ENCODE data around the gene MAML3. TPM values are rescaled to one million over a fixed set of nuclear protein-coding genes. Genes with fewer than 3 reads are reported as not detected.
A peak's percentile ranks its signal among the peaks of the same experiment; 100 is the strongest.

MAML3 gene
- polyA plus RNA-seq, 2 donors, result 3.7 to 3.8 TPM

DNA sequence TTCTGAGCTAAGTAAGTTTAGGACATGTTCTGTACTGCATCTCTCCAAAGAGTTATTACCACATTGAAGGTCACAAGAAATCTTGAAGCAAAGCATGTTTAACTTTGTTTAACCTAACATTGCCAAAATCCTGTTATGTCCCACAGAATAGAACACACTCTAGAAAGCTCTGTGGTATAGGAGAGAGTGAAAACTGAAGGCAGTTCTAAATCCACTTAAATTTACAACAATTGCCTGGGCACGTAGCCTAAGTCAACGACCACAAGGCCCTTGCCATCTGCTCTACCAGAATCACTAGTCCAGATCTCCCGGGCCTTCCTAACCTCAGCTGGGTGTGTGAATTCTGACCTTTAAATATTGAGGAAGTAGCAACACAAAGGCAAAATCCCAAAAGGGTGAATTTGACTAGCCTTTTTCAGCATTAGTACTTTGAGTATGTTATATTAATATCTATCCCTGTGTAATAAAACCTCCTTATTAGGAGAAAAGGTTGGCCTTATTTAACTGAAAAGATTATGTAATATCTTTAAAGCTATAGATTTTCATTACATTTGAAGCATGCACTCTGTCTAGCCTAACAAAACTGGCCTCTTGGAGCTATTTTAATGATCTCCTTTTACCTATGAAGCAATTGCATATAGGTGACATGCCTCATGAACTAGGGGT, 4.5 kb upstream of the MAML3 start:
- no peaks in the 10 kb centered on the region for H3K27me3 ChIP-seq (ENCODE audit: control insufficient read depth in 1 of 2, insufficient read depth in 2 of 2, low read length in 2 of 2)
- H3K9me3 ChIP-seq (ENCODE audit: control insufficient read depth in 2 of 2, insufficient read depth in 1 of 2, low read depth in 1 of 2, low read length in 1 of 2), result no peaks in the 10 kb centered on the region
- no peak overlapping the region for H3K4me3 ChIP-seq (ENCODE audit: low read depth in 1 of 2, low read length in 2 of 2)
- no peaks in the 10 kb centered on the region for H3K36me3 ChIP-seq (ENCODE audit: control insufficient read depth in 2 of 2, insufficient read depth in 2 of 2, low read length in 1 of 2)
- peak overlapping the region; percentile 19 to 66 for H3K27ac ChIP-seq (ENCODE audit: low read depth in 2 of 2, low read length in 1 of 2)
- H3K4me1 ChIP-seq (ENCODE audit: control insufficient read depth in 2 of 2, insufficient read depth in 2 of 2, low read length in 1 of 2), result no peaks in the 10 kb centered on the region
- WGBS, 2 donors, result 23% methylated on average over 3 of the region's 3 CpGs

DNA sequence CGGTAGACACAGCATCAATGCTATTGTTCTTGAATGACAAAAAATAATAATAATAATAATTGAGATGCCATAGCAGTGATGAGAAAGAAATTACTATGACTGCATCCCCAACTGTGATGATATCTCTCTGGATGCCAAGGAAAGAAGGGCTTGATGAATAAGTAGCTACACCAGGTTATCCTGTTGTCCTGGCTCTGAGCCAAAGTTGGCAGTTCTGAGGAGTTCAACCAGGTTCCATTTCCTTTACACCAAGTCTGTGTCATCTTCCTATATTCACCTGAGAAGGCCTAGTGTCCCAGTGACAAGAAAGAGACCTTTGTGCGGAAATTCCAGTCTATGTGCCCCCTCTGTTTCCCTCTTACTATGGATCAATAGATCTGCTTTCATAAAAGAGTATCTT, 3.4 kb upstream of the MAML3 start:
- Histone ChIP-seq H3K4me1 (ENCODE audit: control insufficient read depth in 2 of 2, insufficient read depth in 2 of 2, low read length in 1 of 2) (no peaks in the 10 kb centered on the region), H3K36me3 (ENCODE audit: control insufficient read depth in 2 of 2, insufficient read depth in 2 of 2, low read length in 1 of 2) (no peaks in the 10 kb centered on the region), H3K27me3 (ENCODE audit: control insufficient read depth in 1 of 2, insufficient read depth in 2 of 2, low read length in 2 of 2) (no peaks in the 10 kb centered on the region), H3K4me3 (ENCODE audit: low read depth in 1 of 2, low read length in 2 of 2) (no peak overlapping the region), H3K27ac (ENCODE audit: low read depth in 2 of 2, low read length in 1 of 2) (no peak overlapping the region), H3K9me3 (ENCODE audit: control insufficient read depth in 2 of 2, insufficient read depth in 1 of 2, low read depth in 1 of 2, low read length in 1 of 2) (no peaks in the 10 kb centered on the region)
- 96 to 99% methylated on average over 2 of the region's 2 CpGs for WGBS, 2 donors

DNA sequence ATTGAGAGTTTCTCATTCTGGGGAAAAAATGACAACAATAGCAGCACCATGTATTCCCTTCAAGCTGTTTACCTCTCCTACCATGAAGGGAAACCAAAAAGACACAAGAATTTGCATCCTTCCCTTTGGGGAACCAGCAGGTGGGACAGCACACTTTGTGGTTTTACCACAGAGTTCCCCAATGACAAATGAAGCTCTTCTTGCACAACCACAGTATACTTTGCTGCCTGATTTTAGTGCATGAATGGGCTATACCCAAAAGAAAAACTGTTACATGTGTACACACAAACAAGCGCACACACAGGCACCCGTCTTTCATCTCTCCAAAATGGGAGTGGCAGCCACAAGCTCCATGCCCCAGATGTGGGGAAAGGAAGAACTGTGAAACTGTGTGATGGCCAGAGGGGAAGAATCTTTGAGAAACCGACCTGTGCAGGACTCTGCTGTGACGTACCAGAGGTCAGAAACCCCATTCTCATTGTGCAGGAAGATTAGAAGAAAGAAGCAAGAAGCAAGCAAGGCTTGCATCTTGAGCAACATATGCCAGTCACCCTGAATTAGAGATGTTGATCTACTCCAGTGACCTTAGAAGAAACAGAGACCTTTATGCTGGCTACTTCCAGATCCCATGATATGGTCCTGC, 2.7 kb upstream of the MAML3 start:
- 65 to 71% methylated on average over 4 of the region's 4 CpGs for WGBS, 2 donors
- H3K9me3 ChIP-seq (ENCODE audit: control insufficient read depth in 2 of 2, insufficient read depth in 1 of 2, low read depth in 1 of 2, low read length in 1 of 2), result no peaks in the 10 kb centered on the region
- H3K4me3 ChIP-seq (ENCODE audit: low read depth in 1 of 2, low read length in 2 of 2), result no peak overlapping the region
- H3K4me1 ChIP-seq (ENCODE audit: control insufficient read depth in 2 of 2, insufficient read depth in 2 of 2, low read length in 1 of 2), result no peaks in the 10 kb centered on the region
- no peaks in the 10 kb centered on the region for H3K36me3 ChIP-seq (ENCODE audit: control insufficient read depth in 2 of 2, insufficient read depth in 2 of 2, low read length in 1 of 2)
- H3K27ac ChIP-seq (ENCODE audit: low read depth in 2 of 2, low read length in 1 of 2), result peak overlapping the region in 1 of 2 donors; percentile 26
- H3K27me3 ChIP-seq (ENCODE audit: control insufficient read depth in 1 of 2, insufficient read depth in 2 of 2, low read length in 2 of 2), result no peaks in the 10 kb centered on the region

DNA sequence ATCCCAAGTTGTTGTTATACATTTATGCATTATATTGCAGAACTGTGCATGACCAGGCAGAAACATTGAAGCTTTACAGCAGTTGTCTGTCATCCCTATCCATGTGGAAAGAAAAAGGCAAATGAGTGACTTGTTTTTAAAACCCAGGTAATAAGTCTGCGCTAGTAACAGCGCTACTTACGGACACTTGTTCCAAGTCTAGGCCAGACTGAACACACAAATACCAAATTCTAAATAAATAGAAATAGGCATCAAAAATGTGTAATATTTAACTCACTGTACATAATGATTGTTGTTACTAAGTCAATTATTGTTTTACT, 548 bp upstream of the MAML3 start:
- WGBS, 2 donors, result 56 to 69% methylated on average over 3 of the region's 3 CpGs
- H3K27me3 ChIP-seq (ENCODE audit: control insufficient read depth in 1 of 2, insufficient read depth in 2 of 2, low read length in 2 of 2), result no peaks in the 10 kb centered on the region
- H3K36me3 ChIP-seq (ENCODE audit: control insufficient read depth in 2 of 2, insufficient read depth in 2 of 2, low read length in 1 of 2), result no peaks in the 10 kb centered on the region
- H3K9me3 ChIP-seq (ENCODE audit: control insufficient read depth in 2 of 2, insufficient read depth in 1 of 2, low read depth in 1 of 2, low read length in 1 of 2), result no peaks in the 10 kb centered on the region
- peak overlapping the region in 1 of 2 donors; percentile 99 for H3K27ac ChIP-seq (ENCODE audit: low read depth in 2 of 2, low read length in 1 of 2)
- no peaks in the 10 kb centered on the region for H3K4me1 ChIP-seq (ENCODE audit: control insufficient read depth in 2 of 2, insufficient read depth in 2 of 2, low read length in 1 of 2)
- peak overlapping the region; percentile 78 to 85 for H3K4me3 ChIP-seq (ENCODE audit: low read depth in 1 of 2, low read length in 2 of 2)

DNA sequence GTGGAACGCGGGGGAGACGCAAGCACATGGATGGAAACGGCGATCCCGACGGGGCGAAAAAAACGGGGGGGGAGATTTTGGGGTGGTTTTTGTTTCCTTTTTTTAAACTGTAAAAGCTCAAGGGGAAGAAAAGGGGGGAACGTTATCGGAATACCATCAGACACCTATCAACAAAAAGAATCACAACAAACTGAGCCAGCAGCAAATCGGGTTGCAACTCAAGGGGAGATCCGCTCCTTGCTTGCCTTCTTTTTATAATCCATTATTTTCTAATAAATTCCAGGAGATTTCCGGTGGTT, 616 bp downstream of the MAML3 start:
- H3K27ac ChIP-seq (ENCODE audit: low read depth in 2 of 2, low read length in 1 of 2), result peak overlapping the region; percentile 99
- H3K9me3 ChIP-seq (ENCODE audit: control insufficient read depth in 2 of 2, insufficient read depth in 1 of 2, low read depth in 1 of 2, low read length in 1 of 2), result no peaks in the 10 kb centered on the region
- H3K27me3 ChIP-seq (ENCODE audit: control insufficient read depth in 1 of 2, insufficient read depth in 2 of 2, low read length in 2 of 2), result no peaks in the 10 kb centered on the region
- 1 to 2% methylated on average over 14 of the region's 14 CpGs for WGBS, 2 donors
- H3K36me3 ChIP-seq (ENCODE audit: control insufficient read depth in 2 of 2, insufficient read depth in 2 of 2, low read length in 1 of 2), result no peaks in the 10 kb centered on the region
- H3K4me3 ChIP-seq (ENCODE audit: low read depth in 1 of 2, low read length in 2 of 2), result peak overlapping the region; percentile 78 to 85
- H3K4me1 ChIP-seq (ENCODE audit: control insufficient read depth in 2 of 2, insufficient read depth in 2 of 2, low read length in 1 of 2), result no peaks in the 10 kb centered on the region

DNA sequence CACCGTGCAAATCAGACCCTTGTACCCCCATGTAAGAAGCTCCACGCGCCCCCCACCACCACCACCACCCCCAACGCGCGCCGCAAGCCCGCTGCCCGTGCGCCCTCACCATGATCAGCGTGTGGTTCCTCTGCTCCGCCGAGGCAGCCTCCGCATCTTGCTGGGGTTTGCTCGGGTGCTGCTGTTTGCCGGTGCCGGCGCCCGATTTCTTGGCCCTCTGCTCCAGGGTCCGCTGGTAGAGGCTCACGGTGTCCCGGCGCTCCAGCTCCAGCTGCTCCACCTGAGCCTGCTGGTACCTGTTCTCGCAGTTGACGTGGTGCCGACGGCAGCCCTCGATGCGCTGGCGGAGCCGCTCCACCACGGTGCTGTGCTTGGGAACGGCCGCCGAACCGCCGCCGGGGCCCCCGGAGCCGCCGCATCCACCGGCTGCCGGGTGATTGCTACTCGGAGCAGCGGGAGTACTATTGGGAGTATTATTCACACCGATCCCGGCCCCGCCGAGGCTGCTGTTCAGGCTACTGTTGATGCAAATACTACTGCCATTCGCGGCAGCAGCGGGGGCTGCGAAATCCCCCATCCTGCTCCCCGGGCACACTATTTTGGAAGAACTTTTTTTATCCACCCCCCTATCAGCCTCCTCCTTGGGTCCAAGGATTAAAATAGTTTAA, 1.1 kb downstream of the MAML3 start:
- Histone ChIP-seq H3K27me3 (ENCODE audit: control insufficient read depth in 1 of 2, insufficient read depth in 2 of 2, low read length in 2 of 2) (no peaks in the 10 kb centered on the region), H3K4me3 (ENCODE audit: low read depth in 1 of 2, low read length in 2 of 2) (peak overlapping the region; percentile 78 to 85), H3K9me3 (ENCODE audit: control insufficient read depth in 2 of 2, insufficient read depth in 1 of 2, low read depth in 1 of 2, low read length in 1 of 2) (no peaks in the 10 kb centered on the region), H3K36me3 (ENCODE audit: control insufficient read depth in 2 of 2, insufficient read depth in 2 of 2, low read length in 1 of 2) (no peaks in the 10 kb centered on the region), H3K27ac (ENCODE audit: low read depth in 2 of 2, low read length in 1 of 2) (peak overlapping the region; percentile 99), H3K4me1 (ENCODE audit: control insufficient read depth in 2 of 2, insufficient read depth in 2 of 2, low read length in 1 of 2) (no peaks in the 10 kb centered on the region)
- WGBS, 2 donors, result 0% methylated on average over 54 of the region's 54 CpGs

- 1% methylated on average over 50 of the region's 50 CpGs for WGBS, 2 donors
- H3K9me3 ChIP-seq (ENCODE audit: control insufficient read depth in 2 of 2, insufficient read depth in 1 of 2, low read depth in 1 of 2, low read length in 1 of 2), result no peaks in the 10 kb centered on the region
- H3K27me3 ChIP-seq (ENCODE audit: control insufficient read depth in 1 of 2, insufficient read depth in 2 of 2, low read length in 2 of 2), result no peaks in the 10 kb centered on the region
- peak overlapping the region; percentile 78 to 85 for H3K4me3 ChIP-seq (ENCODE audit: low read depth in 1 of 2, low read length in 2 of 2)
- no peaks in the 10 kb centered on the region for H3K4me1 ChIP-seq (ENCODE audit: control insufficient read depth in 2 of 2, insufficient read depth in 2 of 2, low read length in 1 of 2)
- no peaks in the 10 kb centered on the region for H3K36me3 ChIP-seq (ENCODE audit: control insufficient read depth in 2 of 2, insufficient read depth in 2 of 2, low read length in 1 of 2)
- H3K27ac ChIP-seq (ENCODE audit: low read depth in 2 of 2, low read length in 1 of 2), result peak overlapping the region; percentile 99
Observed at GRCh38 chr4:140152013-140152703, 1.8 kb downstream of the MAML3 start.

- H3K27ac ChIP-seq (ENCODE audit: low read depth in 2 of 2, low read length in 1 of 2), result peak overlapping the region; percentile 99
- H3K27me3 ChIP-seq (ENCODE audit: control insufficient read depth in 1 of 2, insufficient read depth in 2 of 2, low read length in 2 of 2), result no peaks in the 10 kb centered on the region
- H3K36me3 ChIP-seq (ENCODE audit: control insufficient read depth in 2 of 2, insufficient read depth in 2 of 2, low read length in 1 of 2), result no peaks in the 10 kb centered on the region
- 0% methylated on average over 10 to 11 of the region's 11 CpGs for WGBS, 2 donors
- no peaks in the 10 kb centered on the region for H3K9me3 ChIP-seq (ENCODE audit: control insufficient read depth in 2 of 2, insufficient read depth in 1 of 2, low read depth in 1 of 2, low read length in 1 of 2)
- peak overlapping the region; percentile 78 to 85 for H3K4me3 ChIP-seq (ENCODE audit: low read depth in 1 of 2, low read length in 2 of 2)
- H3K4me1 ChIP-seq (ENCODE audit: control insufficient read depth in 2 of 2, insufficient read depth in 2 of 2, low read length in 1 of 2), result no peaks in the 10 kb centered on the region
Observed at GRCh38 chr4:140151699-140152012, 2.3 kb downstream of the MAML3 start.

DNA sequence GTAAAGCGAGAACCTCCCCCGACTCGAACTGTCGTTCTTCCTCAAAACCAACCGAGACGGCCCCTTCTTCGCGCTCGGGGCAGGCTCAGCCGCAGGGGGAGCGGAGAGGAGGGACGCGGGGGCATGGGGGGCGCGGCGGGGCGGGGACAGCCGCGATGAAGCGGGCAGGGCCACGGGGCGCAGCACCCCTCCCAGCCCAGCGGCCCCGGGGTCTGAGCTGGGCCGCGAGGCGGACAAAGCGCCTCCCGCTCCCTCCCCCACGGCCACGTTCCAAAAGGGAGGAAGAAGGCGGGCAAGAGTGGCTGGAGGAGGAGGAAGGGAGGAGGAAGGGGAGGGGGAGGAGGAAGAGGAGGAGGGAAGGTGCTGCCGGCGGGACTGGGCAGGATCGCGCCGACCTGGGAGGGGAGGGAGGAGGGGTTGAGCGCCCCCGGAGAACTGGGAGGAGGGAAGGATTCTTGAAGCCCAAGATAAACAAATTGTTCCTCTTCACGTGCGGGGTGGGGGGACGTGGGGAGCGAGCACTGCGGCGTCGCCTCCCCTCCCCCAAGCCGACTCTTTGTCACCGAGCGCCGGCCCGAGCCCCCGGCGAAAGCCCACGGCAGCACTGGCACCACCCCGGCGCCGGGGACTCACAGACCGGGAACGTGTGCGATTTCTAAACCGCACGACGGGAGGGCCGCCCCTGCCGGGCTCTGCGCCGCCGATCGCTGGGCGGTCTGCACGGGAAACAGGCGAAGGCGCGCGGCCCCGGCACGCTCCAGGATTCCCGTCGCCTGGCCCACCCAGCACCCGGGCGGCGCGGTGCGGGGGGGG, 2.9 kb downstream of the MAML3 start:
- peak overlapping the region; percentile 78 to 85 for H3K4me3 ChIP-seq (ENCODE audit: low read depth in 1 of 2, low read length in 2 of 2)
- no peaks in the 10 kb centered on the region for H3K9me3 ChIP-seq (ENCODE audit: control insufficient read depth in 2 of 2, insufficient read depth in 1 of 2, low read depth in 1 of 2, low read length in 1 of 2)
- H3K27ac ChIP-seq (ENCODE audit: low read depth in 2 of 2, low read length in 1 of 2), result peak overlapping the region; percentile 99
- H3K27me3 ChIP-seq (ENCODE audit: control insufficient read depth in 1 of 2, insufficient read depth in 2 of 2, low read length in 2 of 2), result no peaks in the 10 kb centered on the region
- 0 to 1% methylated on average over 61 to 84 of the region's 84 CpGs for WGBS, 2 donors
- no peaks in the 10 kb centered on the region for H3K4me1 ChIP-seq (ENCODE audit: control insufficient read depth in 2 of 2, insufficient read depth in 2 of 2, low read length in 1 of 2)
- no peaks in the 10 kb centered on the region for H3K36me3 ChIP-seq (ENCODE audit: control insufficient read depth in 2 of 2, insufficient read depth in 2 of 2, low read length in 1 of 2)
